ENCODE data around the gene GTF2H3. TPM values are rescaled to one million over a fixed set of nuclear protein-coding genes. Genes with fewer than 3 reads are reported as not detected.
"Not testable (repeated sequence)": the region's sequence is repeated elsewhere in the genome, so short reads cannot be mapped to it uniquely, and the experiment has no call there.

The GTF2H3 gene
- 10 to 100 TPM; 77.9 to 86.2 (median 78.5) TPM for total RNA-seq

GRCh38 chr12:123633379-123634141 is at the start of gene GTF2H3, which contains the start of gene EIF2B1:
Gene GTF2H3, plus strand, starts transcription at chr12:123633829. Its CDS starts 31 bp downstream, at chr12:123633860.
Gene EIF2B1, minus strand, starts transcription at chr12:123633686. Its CDS starts 129 bp downstream, at chr12:123633557.
- Mint-ChIP-seq H3K4me1 (ENCODE audit: low read depth) (peaks cover 28% of the 10 kb centered on the region), H3K4me3 (peak within 1 kb of the TSS; percentile 94), H3K9me3 (no peaks in the 10 kb centered on the region), H3K27me3 (ENCODE audit: low read depth) (no peaks in the 10 kb centered on the region), H3K36me3 (ENCODE audit: insufficient read depth) (peaks cover 25% of the 10 kb centered on the region)
- ATAC-seq (peak; percentile 96 to 99), DNase-seq (peak; percentile 93)

- peaks cover 42% of the 10 kb centered on the region for H3K36me3 Mint-ChIP-seq (ENCODE audit: insufficient read depth)
- H3K27me3 Mint-ChIP-seq (ENCODE audit: low read depth) = no peaks in the 10 kb centered on the region
- DNase-seq (no peak), ATAC-seq (no peak)
- peaks cover 38% of the 10 kb centered on the region for H3K4me1 Mint-ChIP-seq (ENCODE audit: low read depth)
- H3K9me3 Mint-ChIP-seq = no peaks in the 10 kb centered on the region
- no peak overlapping the region for H3K4me3 Mint-ChIP-seq
Observed at GRCh38 chr12:123591702-123592481, 41.7 kb upstream of the GTF2H3 start.

GRCh38 chr12:123595729-123596128 is 37.9 kb upstream of the GTF2H3 start:
- no peaks in the 10 kb centered on the region for H3K27me3 Mint-ChIP-seq (ENCODE audit: low read depth)
- no peak overlapping the region for H3K4me3 Mint-ChIP-seq
- H3K4me1 Mint-ChIP-seq (ENCODE audit: low read depth) = peaks cover 19% of the 10 kb centered on the region
- ATAC-seq (no peak), DNase-seq (no peak)
- H3K9me3 Mint-ChIP-seq = no peaks in the 10 kb centered on the region
- H3K36me3 Mint-ChIP-seq (ENCODE audit: insufficient read depth) = peaks cover 22% of the 10 kb centered on the region

- H3K36me3 Mint-ChIP-seq (ENCODE audit: insufficient read depth) = peaks cover 14% of the 10 kb centered on the region
- peaks cover 16% of the 10 kb centered on the region for H3K4me1 Mint-ChIP-seq (ENCODE audit: low read depth)
- ATAC-seq = no peak
- no peak overlapping the region for H3K4me3 Mint-ChIP-seq
- H3K9me3 Mint-ChIP-seq = no peaks in the 10 kb centered on the region
- DNase-seq = no peak
- H3K27me3 Mint-ChIP-seq (ENCODE audit: low read depth) = no peaks in the 10 kb centered on the region
Observed at GRCh38 chr12:123597100-123597499, 36.5 kb upstream of the GTF2H3 start.

GRCh38 chr12:123598522-123598921 is 35.1 kb upstream of the GTF2H3 start:
- H3K27me3 Mint-ChIP-seq (ENCODE audit: low read depth) = no peaks in the 10 kb centered on the region
- H3K9me3 Mint-ChIP-seq = no peaks in the 10 kb centered on the region
- peaks cover 18% of the 10 kb centered on the region for H3K36me3 Mint-ChIP-seq (ENCODE audit: insufficient read depth)
- H3K4me3 Mint-ChIP-seq = no peak overlapping the region
- peaks cover 22% of the 10 kb centered on the region for H3K4me1 Mint-ChIP-seq (ENCODE audit: low read depth)
- DNase-seq = no peak
- ATAC-seq = no peak

GRCh38 chr12:123599310-123599709 is 34.3 kb upstream of the GTF2H3 start:
- no peak for ATAC-seq
- peak overlapping the region; percentile 65 for H3K4me3 Mint-ChIP-seq
- peaks cover 19% of the 10 kb centered on the region for H3K36me3 Mint-ChIP-seq (ENCODE audit: insufficient read depth)

GRCh38 chr12:123599721-123600120 is 33.9 kb upstream of the GTF2H3 start:
- Mint-ChIP-seq H3K27me3 (ENCODE audit: low read depth) (no peaks in the 10 kb centered on the region), H3K4me1 (ENCODE audit: low read depth) (peaks cover 30% of the 10 kb centered on the region), H3K36me3 (ENCODE audit: insufficient read depth) (peaks cover 21% of the 10 kb centered on the region), H3K9me3 (no peaks in the 10 kb centered on the region), H3K4me3 (peak overlapping the region; percentile 65)
- ATAC-seq = no peak
- DNase-seq = no peak

More at GRCh38 chr12:123599310-123599709, 34.3 kb upstream of the GTF2H3 start:
- H3K9me3 Mint-ChIP-seq = no peaks in the 10 kb centered on the region
- H3K4me1 Mint-ChIP-seq (ENCODE audit: low read depth) = peaks cover 28% of the 10 kb centered on the region
- DNase-seq = no peak
- no peaks in the 10 kb centered on the region for H3K27me3 Mint-ChIP-seq (ENCODE audit: low read depth)

- ATAC-seq = peak; percentile 97
- Mint-ChIP-seq H3K9me3 (no peaks in the 10 kb centered on the region), H3K4me3 (peak within 1 kb of the TSS; percentile 84), H3K27me3 (ENCODE audit: low read depth) (no peaks in the 10 kb centered on the region), H3K36me3 (ENCODE audit: insufficient read depth) (peaks cover 16% of the 10 kb centered on the region), H3K4me1 (ENCODE audit: low read depth) (peaks cover 25% of the 10 kb centered on the region)
- peak; percentile 79 for DNase-seq
Observed at GRCh38 chr12:123601602-123602489, 31.8 kb upstream of the GTF2H3 start, which contains the start of gene DDX55. Gene DDX55, plus strand, starts transcription at chr12:123602099. Its CDS starts 50 bp downstream, at chr12:123602149.

GRCh38 chr12:123602651-123603195 is 30.9 kb upstream of the GTF2H3 start:
- H3K27me3 Mint-ChIP-seq (ENCODE audit: low read depth) = no peaks in the 10 kb centered on the region
- DNase-seq (no peak), ATAC-seq (peak; percentile 15)
- H3K36me3 Mint-ChIP-seq (ENCODE audit: insufficient read depth) = peaks cover 22% of the 10 kb centered on the region
- H3K9me3 Mint-ChIP-seq = no peaks in the 10 kb centered on the region
- peaks cover 25% of the 10 kb centered on the region for H3K4me1 Mint-ChIP-seq (ENCODE audit: low read depth)
- peak overlapping the region; percentile 84 for H3K4me3 Mint-ChIP-seq

- H3K27me3 Mint-ChIP-seq (ENCODE audit: low read depth); ATAC-seq; DNase-seq; H3K9me3 Mint-ChIP-seq: not testable (repeated sequence)
- Mint-ChIP-seq H3K4me1 (ENCODE audit: low read depth) (peaks cover 25% of the 10 kb centered on the region), H3K4me3 (peak overlapping the region; percentile 84), H3K36me3 (ENCODE audit: insufficient read depth) (peaks cover 30% of the 10 kb centered on the region)
Observed at GRCh38 chr12:123603495-123603894, 30.1 kb upstream of the GTF2H3 start.

GRCh38 chr12:123607756-123608155 is 25.9 kb upstream of the GTF2H3 start:
- peaks cover 44% of the 10 kb centered on the region for H3K36me3 Mint-ChIP-seq (ENCODE audit: insufficient read depth)
- H3K4me1 Mint-ChIP-seq (ENCODE audit: low read depth) = peaks cover 16% of the 10 kb centered on the region
- DNase-seq (no peak), ATAC-seq (no peak)
- H3K27me3 Mint-ChIP-seq (ENCODE audit: low read depth) = no peaks in the 10 kb centered on the region
- no peak overlapping the region for H3K4me3 Mint-ChIP-seq
- H3K9me3 Mint-ChIP-seq = no peaks in the 10 kb centered on the region

GRCh38 chr12:123608182-123608581 is 25.4 kb upstream of the GTF2H3 start:
- H3K4me1 Mint-ChIP-seq (ENCODE audit: low read depth) = peaks cover 11% of the 10 kb centered on the region
- no peak for ATAC-seq
- no peak overlapping the region for H3K4me3 Mint-ChIP-seq
- no peaks in the 10 kb centered on the region for H3K27me3 Mint-ChIP-seq (ENCODE audit: low read depth)
- no peak for DNase-seq
- H3K36me3 Mint-ChIP-seq (ENCODE audit: insufficient read depth) = peaks cover 44% of the 10 kb centered on the region
- H3K9me3 Mint-ChIP-seq = no peaks in the 10 kb centered on the region

- Mint-ChIP-seq H3K27me3 (ENCODE audit: low read depth) (no peaks in the 10 kb centered on the region), H3K4me1 (ENCODE audit: low read depth) (peaks cover 4% of the 10 kb centered on the region), H3K9me3 (no peaks in the 10 kb centered on the region), H3K4me3 (no peak overlapping the region), H3K36me3 (ENCODE audit: insufficient read depth) (peaks cover 51% of the 10 kb centered on the region)
- ATAC-seq (no peak), DNase-seq (no peak)
Observed at GRCh38 chr12:123614110-123614509, 19.5 kb upstream of the GTF2H3 start.
